AG10803 (cell line): Measurements from ENCODE around the gene PRKRIP1.
"Not testable (repeated sequence)": the region's sequence is repeated elsewhere in the genome, so short reads cannot be mapped to it uniquely, and the experiment has no call there.

Experiments used
- DNase-seq: peaks from one replicate; pipeline ENCODE4 v3.0.0; 2010; ENCODE audit warnings: low read depth
- H3K4me3 ChIP-seq: 2 replicates; pipeline ENCODE4 v1.5.1; 2011; ENCODE audit warnings: mild to moderate bottlenecking, low read length, control low read depth
- TF ChIP-seq, protein P1 (sequence below): conservative IDR thresholded peaks from 2 replicates; pipeline ENCODE4 v1.5.1; 2011; ENCODE audit warnings: mild to moderate bottlenecking, low read length, control low read depth, inconsistent platforms

Gene PRKRIP1

DNA sequence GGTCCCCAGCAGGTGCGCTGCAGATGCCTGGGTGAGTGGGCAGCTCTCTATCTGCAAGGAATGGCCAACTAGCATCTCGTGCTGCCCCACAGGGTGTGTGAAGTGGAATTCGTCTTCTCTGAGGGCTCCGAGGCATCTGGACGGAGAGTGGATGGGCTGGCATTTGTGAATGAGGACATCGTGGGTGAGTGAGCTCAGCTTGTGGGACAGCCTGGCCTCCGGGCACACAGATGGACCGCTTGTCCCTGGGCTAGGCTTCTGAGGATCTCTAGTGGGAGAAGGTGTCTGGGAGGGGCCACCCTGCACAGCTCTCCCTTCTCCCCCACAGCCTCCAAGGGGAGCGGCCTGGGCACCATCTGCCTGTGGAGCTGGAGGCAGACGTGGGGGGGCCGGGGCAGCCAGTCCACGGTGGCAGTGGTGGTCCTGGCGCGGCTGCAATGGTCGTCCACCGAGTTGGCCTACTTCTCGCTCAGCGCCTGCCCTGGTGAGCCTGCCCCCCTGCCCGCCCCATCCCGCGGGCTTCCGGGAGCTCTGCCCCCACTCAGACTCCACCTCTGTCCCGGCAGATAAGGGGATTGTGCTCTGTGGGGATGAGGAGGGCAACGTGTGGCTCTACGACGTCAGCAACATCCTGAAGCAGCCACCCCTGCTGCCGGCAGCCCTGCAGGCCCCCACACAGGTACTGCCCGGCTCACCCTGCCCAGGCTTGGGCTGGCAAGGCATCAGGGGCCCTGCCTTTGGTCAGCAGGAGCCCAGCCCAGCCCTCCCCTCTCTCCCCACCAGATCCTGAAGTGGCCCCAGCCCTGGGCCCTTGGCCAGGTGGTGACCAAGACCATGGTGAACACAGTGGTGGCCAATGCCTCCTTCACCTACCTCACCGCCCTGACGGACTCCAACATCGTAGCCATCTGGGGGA, 76.2 kb downstream of the PRKRIP1 start:
- DNase-seq, result no peak
- H3K4me3 ChIP-seq, result no peak overlapping the region
- TF ChIP-seq, protein P1, sequence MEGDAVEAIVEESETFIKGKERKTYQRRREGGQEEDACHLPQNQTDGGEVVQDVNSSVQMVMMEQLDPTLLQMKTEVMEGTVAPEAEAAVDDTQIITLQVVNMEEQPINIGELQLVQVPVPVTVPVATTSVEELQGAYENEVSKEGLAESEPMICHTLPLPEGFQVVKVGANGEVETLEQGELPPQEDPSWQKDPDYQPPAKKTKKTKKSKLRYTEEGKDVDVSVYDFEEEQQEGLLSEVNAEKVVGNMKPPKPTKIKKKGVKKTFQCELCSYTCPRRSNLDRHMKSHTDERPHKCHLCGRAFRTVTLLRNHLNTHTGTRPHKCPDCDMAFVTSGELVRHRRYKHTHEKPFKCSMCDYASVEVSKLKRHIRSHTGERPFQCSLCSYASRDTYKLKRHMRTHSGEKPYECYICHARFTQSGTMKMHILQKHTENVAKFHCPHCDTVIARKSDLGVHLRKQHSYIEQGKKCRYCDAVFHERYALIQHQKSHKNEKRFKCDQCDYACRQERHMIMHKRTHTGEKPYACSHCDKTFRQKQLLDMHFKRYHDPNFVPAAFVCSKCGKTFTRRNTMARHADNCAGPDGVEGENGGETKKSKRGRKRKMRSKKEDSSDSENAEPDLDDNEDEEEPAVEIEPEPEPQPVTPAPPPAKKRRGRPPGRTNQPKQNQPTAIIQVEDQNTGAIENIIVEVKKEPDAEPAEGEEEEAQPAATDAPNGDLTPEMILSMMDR, result no peak

DNA sequence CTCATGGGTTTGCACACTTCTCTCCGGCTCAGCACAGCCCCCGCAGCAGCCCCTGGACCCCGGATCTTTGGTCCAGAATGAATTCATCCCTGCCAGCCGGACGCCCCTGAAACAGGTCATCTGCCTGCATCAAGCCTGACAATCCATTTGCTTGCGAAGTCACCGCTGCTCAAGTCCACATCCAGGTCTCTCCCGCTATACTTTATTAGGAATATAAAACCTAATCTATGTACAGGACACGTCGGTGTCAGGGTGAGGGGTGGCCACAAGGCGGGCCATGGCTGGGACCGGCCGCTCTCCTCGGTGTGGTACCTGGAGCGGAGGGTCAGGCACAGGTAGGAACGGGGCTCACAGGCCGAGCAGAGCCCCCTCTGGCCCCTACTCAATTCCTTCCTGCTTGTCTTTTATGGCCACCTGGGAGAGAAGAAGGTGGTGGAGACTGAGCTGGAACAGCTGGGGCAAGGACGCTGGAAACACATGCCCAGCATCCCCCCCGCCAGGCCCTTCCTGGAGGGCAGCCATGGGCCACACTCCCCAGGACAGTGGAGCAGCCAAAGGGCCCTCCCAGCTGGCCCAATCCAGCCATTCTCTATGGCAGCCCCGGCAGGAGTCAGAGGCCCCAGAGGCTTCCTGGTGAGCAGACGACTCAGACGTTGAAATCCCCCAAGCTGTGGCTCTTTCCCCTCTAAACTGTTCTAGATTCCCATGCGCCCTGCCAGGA, 77.3 kb downstream of the PRKRIP1 start:
- no peak for DNase-seq
- H3K4me3 ChIP-seq, result no peak overlapping the region
- TF ChIP-seq, protein P1, result no peak

DNA sequence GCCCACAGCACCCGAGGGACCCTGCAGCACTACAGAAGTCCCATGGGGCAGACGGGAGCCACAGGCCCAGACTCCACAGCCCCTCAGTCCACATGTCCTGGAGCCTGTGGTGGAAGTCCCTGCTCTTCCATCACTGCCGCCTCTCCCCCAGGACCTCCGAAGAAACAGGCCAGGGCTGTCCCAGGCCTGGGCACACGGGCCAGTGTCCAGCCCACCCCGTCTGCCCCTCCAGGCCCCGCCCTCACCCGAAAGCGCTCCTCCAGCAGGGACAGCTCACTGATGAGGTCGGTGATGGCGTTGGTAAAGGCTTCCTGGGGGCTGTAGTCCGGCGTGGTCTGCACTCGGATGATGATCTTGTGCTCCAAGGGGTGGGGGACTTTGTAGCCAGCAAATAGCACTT, 78.0 kb downstream of the PRKRIP1 start:
- not testable (repeated sequence) for H3K4me3 ChIP-seq, DNase-seq

DNA sequence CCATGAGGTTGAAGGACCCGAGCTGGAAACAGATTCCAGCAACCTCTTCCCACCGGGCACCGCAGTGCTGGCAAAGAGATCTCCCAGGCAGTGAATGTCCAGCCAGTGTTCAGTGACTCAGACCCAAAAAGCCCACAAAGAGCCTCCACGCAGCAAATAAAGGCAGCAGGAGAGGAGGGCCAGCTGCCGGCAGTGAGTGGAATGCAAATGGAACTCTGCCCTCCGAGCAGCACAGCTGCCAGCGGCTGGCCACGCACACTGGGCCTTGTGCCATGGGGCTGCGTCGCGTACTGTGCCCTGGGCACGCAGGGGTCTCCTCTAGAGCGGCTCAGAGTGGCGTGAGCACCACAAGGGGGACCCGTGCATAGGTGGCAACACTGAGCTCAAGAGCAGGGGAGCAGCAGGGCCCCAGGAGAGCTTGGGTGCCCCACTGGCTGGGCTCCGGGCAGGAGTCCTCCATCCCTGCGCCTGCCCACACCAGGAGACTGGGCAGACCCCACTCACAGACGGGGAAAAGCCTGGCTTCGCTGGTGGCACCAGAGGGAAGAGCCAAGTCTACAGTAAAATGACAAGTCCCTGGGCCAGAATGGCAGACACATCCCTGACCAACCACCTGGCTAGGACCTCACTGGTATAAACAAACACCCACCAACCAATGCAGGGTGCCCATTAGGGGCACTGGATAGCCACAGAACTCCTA, 78.7 kb downstream of the PRKRIP1 start:
- H3K4me3 ChIP-seq, DNase-seq: not testable (repeated sequence)
